Measurements from ENCODE around the gene KLK15. TPM values are rescaled to one million over a fixed set of nuclear protein-coding genes. Genes with fewer than 3 reads are reported as not detected.
"Not testable (repeated sequence)": the region's sequence is repeated elsewhere in the genome, so short reads cannot be mapped to it uniquely, and the experiment has no call there.

Gene KLK15
- total RNA-seq, 2 donors from 2014 or later = not detected

GRCh38 chr19:50814883-50815282 lies 18.5 kb downstream of the KLK15 start:
- peaks cover 5 to 21% of the 10 kb centered on the region in 2 donors for H3K27me3 ChIP-seq
- TF ChIP-seq CTCF (IDR thresholded peaks at IDR 0.05) = no peak

GRCh38 chr19:50812474-50812873 lies 20.9 kb downstream of the KLK15 start:
- Histone ChIP-seq H3K4me3 (no peak overlapping the region), H3K36me3 (no peaks in the 10 kb centered on the region), H3K27ac (no peak overlapping the region), H3K4me1 (no peaks in the 10 kb centered on the region), H3K9me3 (no peaks in the 10 kb centered on the region), H3K27me3 (no peaks in the 10 kb centered on the region)
- no peak for DNase-seq (ENCODE audit: low spot score)
- TF ChIP-seq CTCF (IDR thresholded peaks at IDR 0.05) = no peak

More at GRCh38 chr19:50814883-50815282, 18.5 kb downstream of the KLK15 start:
- Histone ChIP-seq H3K36me3 (no peaks in the 10 kb centered on the region), H3K4me1 (peaks cover 0 to 7% of the 10 kb centered on the region in 2 donors), H3K27ac (no peak overlapping the region), H3K4me3 (no peak overlapping the region), H3K9me3 (no peaks in the 10 kb centered on the region)
- DNase-seq (ENCODE audit: low spot score) = no peak

GRCh38 chr19:50811622-50812238 lies 21.6 kb downstream of the KLK15 start:
- H3K27me3 ChIP-seq; H3K36me3 ChIP-seq; DNase-seq (ENCODE audit: low spot score); H3K27ac ChIP-seq; H3K4me1 ChIP-seq; H3K9me3 ChIP-seq; H3K4me3 ChIP-seq: not testable (repeated sequence)

GRCh38 chr19:50808856-50809255 lies 24.5 kb downstream of the KLK15 start:
- no peak overlapping the region for H3K27ac ChIP-seq
- no peaks in the 10 kb centered on the region for H3K27me3 ChIP-seq
- TF ChIP-seq CTCF (IDR thresholded peaks at IDR 0.05) = no peak
- no peaks in the 10 kb centered on the region for H3K36me3 ChIP-seq
- no peaks in the 10 kb centered on the region for H3K9me3 ChIP-seq
- no peak for DNase-seq (ENCODE audit: low spot score)
- no peak overlapping the region for H3K4me3 ChIP-seq
- peaks cover 0 to 2% of the 10 kb centered on the region in 2 donors for H3K4me1 ChIP-seq

- Histone ChIP-seq H3K27me3 (no peaks in the 10 kb centered on the region), H3K4me1 (peaks cover 0 to 20% of the 10 kb centered on the region in 2 donors), H3K9me3 (no peaks in the 10 kb centered on the region), H3K4me3 (peak overlapping the region; percentile 77 to 96), H3K36me3 (peaks cover 11% of the 10 kb centered on the region), H3K27ac (peak overlapping the region; percentile 88 to 96)
- TF ChIP-seq CTCF (IDR thresholded peaks at IDR 0.05) = no peak
- peak; percentile 98 for DNase-seq (ENCODE audit: low spot score)
These were observed 28.7 kb downstream of the KLK15 start for GRCh38 chr19:50804420-50805272.

GRCh38 chr19:50803633-50804419 lies 29.5 kb downstream of the KLK15 start:
- Histone ChIP-seq H3K27ac (peak overlapping the region; percentile 88 to 96), H3K4me3 (peak overlapping the region; percentile 77 to 96), H3K4me1 (peaks cover 0 to 20% of the 10 kb centered on the region in 2 donors), H3K27me3 (no peaks in the 10 kb centered on the region), H3K36me3 (peaks cover 11% of the 10 kb centered on the region), H3K9me3 (no peaks in the 10 kb centered on the region)
- DNase-seq (ENCODE audit: low spot score) = no peak
- no peak for TF ChIP-seq CTCF (IDR thresholded peaks at IDR 0.05)
